Kidney glomerular epithelial cell (primary cell): Measurements from ENCODE around the gene MSMB.
"Not testable (repeated sequence)": the region's sequence is repeated elsewhere in the genome, so short reads cannot be mapped to it uniquely, and the experiment has no call there.

ENCODE experiments used
- DNase-seq: peaks from one replicate; lab custom pipeline; 2025; lab: John Stamatoyannopoulos, UW

MSMB gene

GRCh38 chr10:46069771-46070463, 23.8 kb upstream of the MSMB start:
- DNase-seq: no peak

- DNase-seq: no peak
Observed at GRCh38 chr10:46068905-46069304, 22.8 kb upstream of the MSMB start.

- DNase-seq: no peak
Observed at GRCh38 chr10:46068117-46068516, 22.0 kb upstream of the MSMB start.

GRCh38 chr10:46064269-46064817, 18.3 kb upstream of the MSMB start:
- no peak for DNase-seq

- no peak for DNase-seq
Observed at GRCh38 chr10:46062723-46063428, 16.8 kb upstream of the MSMB start.

GRCh38 chr10:46060706-46061105, 14.6 kb upstream of the MSMB start:
- DNase-seq: no peak

- not testable (repeated sequence) for DNase-seq
Observed at GRCh38 chr10:46057927-46058326, 11.9 kb upstream of the MSMB start.

- DNase-seq: no peak
Observed at GRCh38 chr10:46057038-46057437, 11.0 kb upstream of the MSMB start.

GRCh38 chr10:46055771-46056170, 9.7 kb upstream of the MSMB start:
- no peak for DNase-seq

GRCh38 chr10:46053534-46054434, 7.7 kb upstream of the MSMB start:
- no peak for DNase-seq

- DNase-seq: no peak
Observed at GRCh38 chr10:46052791-46053375, 6.8 kb upstream of the MSMB start.

- no peak for DNase-seq
Observed at GRCh38 chr10:46052057-46052790, 6.2 kb upstream of the MSMB start.

- no peak for DNase-seq
Observed at GRCh38 chr10:46050941-46051623, 5.0 kb upstream of the MSMB start.

- DNase-seq: not testable (repeated sequence)
Observed at GRCh38 chr10:46049497-46049831, 3.4 kb upstream of the MSMB start.

- DNase-seq: no peak
Observed at GRCh38 chr10:46048152-46048551, 2.1 kb upstream of the MSMB start.

GRCh38 chr10:46042527-46042926, 3.5 kb downstream of the MSMB start:
- no peak for DNase-seq

GRCh38 chr10:46040004-46040403, 6.1 kb downstream of the MSMB start:
- DNase-seq: no peak

GRCh38 chr10:46037107-46037825, 8.8 kb downstream of the MSMB start:
- DNase-seq: no peak

GRCh38 chr10:46035923-46036849, 9.9 kb downstream of the MSMB start:
- no peak for DNase-seq
